Measurements from ENCODE around the gene PKDCC. TPM values are rescaled to one million over a fixed set of nuclear protein-coding genes. Genes with fewer than 3 reads are reported as not detected.

PKDCC gene
- total RNA-seq, 1 donor from 2014 or later: 81.9 TPM

DNA sequence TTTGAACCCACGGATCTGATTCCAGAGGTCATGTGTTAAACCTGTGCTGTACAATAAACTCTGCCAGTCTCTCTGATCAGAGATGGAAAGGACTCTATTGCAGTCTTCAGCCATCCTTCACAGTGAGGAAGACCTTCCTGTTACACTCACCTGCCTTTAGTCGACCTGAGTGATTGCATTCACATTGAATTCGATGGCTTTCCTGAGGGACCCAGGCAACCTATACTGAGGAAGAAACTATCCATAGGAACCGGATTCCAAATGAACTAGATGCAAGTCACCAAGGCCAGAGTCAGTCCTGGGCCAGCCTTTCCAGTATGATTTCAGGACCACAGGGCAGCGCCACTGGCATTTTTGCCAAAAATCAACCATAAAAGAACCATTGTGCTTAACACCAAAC, 56.8 kb downstream of the PKDCC start:
- H3K9me3 Mint-ChIP-seq: peaks cover 4% of the 10 kb centered on the region
- no peak overlapping the region for H3K27ac Mint-ChIP-seq (ENCODE audit: unreplicated experiment)
- peaks cover 26% of the 10 kb centered on the region for H3K4me1 Mint-ChIP-seq
- H3K4me3 Mint-ChIP-seq: no peak overlapping the region
- DNase-seq (ENCODE audit: low read depth, low spot score): no peak
- peaks cover 5% of the 10 kb centered on the region for H3K27me3 Mint-ChIP-seq (ENCODE audit: low read depth)
- peaks cover 2% of the 10 kb centered on the region for H3K36me3 Mint-ChIP-seq (ENCODE audit: low read depth)
- TF ChIP-seq CTCF (conservative IDR thresholded peaks at IDR 0.05): no peak

DNA sequence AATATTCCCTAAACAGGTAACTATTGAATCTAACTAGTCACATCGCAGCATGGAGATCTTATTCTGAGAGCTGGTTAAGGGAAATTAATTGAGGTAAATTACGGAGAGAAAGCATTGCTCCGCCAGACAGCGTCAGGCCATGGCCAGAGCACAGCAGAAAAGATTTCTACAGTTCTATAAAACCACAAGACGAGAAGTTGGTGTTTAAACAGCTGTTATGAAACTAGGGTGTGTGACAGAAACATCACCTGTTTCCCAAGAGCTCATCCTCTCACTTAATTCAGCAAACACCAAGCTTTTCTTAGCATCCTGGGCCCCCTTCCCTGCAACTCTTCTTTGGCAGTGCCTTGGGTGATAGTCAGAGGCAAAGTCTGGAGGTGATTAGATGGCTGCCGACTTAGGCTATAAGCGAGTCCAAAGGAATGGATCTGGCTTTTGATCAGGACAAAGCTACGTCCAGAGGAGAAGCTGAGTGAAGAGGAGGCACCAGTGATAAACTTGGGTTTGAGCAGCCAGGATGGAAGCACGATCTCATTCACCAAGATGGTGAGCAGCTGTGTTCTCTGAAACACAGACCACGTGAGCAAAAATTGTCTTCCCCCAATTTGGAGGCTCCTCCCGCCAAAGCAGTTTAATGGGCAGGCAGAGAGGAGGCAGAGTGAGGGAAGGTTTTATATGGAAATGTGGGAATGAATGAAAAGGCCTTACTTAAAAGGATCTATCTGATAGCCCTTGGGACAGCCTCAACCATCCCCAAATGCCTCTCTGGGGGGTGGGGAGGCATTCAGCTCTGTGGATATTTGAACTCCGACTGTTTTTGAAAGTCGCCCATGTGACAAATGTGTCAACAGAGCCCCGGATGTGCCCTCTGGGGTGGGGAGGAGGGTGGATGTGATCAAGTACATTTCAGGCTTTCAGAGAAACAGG, 57.8 kb downstream of the PKDCC start:
- TF ChIP-seq CTCF (conservative IDR thresholded peaks at IDR 0.05): no peak
- Mint-ChIP-seq H3K9me3 (no peaks in the 10 kb centered on the region), H3K4me3 (no peak overlapping the region), H3K27ac (ENCODE audit: unreplicated experiment) (no peak overlapping the region), H3K27me3 (ENCODE audit: low read depth) (peaks cover 5% of the 10 kb centered on the region), H3K4me1 (peaks cover 22% of the 10 kb centered on the region), H3K36me3 (ENCODE audit: low read depth) (no peaks in the 10 kb centered on the region)
- DNase-seq (ENCODE audit: low read depth, low spot score): no peak

- Mint-ChIP-seq H3K9me3 (no peaks in the 10 kb centered on the region), H3K27me3 (ENCODE audit: low read depth) (peaks cover 5% of the 10 kb centered on the region), H3K27ac (ENCODE audit: unreplicated experiment) (no peak overlapping the region), H3K4me1 (peaks cover 22% of the 10 kb centered on the region), H3K36me3 (ENCODE audit: low read depth) (no peaks in the 10 kb centered on the region), H3K4me3 (no peak overlapping the region)
- no peak for DNase-seq (ENCODE audit: low read depth, low spot score)
- TF ChIP-seq CTCF (conservative IDR thresholded peaks at IDR 0.05): no peak
Observed at GRCh38 chr2:42106257-42106816, 58.5 kb downstream of the PKDCC start.

- Mint-ChIP-seq H3K27ac (ENCODE audit: unreplicated experiment) (no peak overlapping the region), H3K27me3 (ENCODE audit: low read depth) (no peaks in the 10 kb centered on the region), H3K4me3 (no peak overlapping the region), H3K36me3 (ENCODE audit: low read depth) (no peaks in the 10 kb centered on the region), H3K9me3 (no peaks in the 10 kb centered on the region), H3K4me1 (peaks cover 13% of the 10 kb centered on the region)
- no peak for DNase-seq (ENCODE audit: low read depth, low spot score)
- TF ChIP-seq CTCF (conservative IDR thresholded peaks at IDR 0.05): no peak
Observed at GRCh38 chr2:42107249-42108042, 59.6 kb downstream of the PKDCC start.

Other genes starting within 250 kb of the PKDCC start
- gene EML4, start 121.3 kb downstream of the PKDCC start, total RNA-seq: 72.0 and 72.2 TPM in 2 replicates